Measurements from ENCODE around the gene ALKBH4. TPM values are rescaled to one million over a fixed set of nuclear protein-coding genes. Genes with fewer than 3 reads are reported as not detected.

ALKBH4 gene
- polyA plus RNA-seq, 1 donor (not counting 4 experiments of a cell fraction or from before 2014, with no cell fraction given): 3.1 TPM

DNA sequence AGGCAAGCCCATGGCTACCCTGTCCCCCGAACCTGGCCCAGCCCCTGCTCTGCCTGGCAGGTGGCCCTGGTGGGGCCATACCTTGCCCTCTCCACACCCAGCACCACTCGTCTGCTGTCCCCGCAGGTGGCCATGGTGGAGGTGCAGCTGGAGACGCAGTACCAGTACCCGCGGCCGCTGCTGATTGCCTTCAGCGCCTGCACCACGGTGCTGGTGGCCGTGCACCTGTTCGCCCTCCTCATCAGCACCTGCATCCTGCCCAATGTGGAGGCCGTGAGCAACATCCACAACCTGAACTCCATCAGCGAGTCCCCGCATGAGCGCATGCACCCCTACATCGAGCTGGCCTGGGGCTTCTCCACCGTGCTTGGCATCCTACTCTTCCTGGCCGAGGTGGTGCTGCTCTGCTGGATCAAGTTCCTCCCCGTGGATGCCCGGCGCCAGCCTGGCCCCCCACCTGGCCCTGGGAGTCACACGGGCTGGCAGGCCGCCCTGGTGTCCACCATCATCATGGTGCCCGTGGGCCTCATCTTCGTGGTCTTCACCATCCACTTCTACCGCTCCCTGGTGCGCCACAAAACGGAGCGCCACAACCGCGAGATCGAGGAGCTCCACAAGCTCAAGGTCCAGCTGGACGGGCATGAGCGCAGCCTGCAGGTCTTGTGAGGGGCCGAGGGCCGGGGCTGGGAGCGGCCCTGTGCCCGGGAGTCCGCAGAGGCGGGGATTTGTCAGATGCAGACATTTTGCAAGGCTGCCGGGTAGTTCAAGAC is 18.1 kb downstream of the ALKBH4 start:
- dilution Hi-C loops (cut with MboI; ENCODE audit: extremely low pct_ligation_motif_present, low sequenced_read_pairs): no loop called here
- Histone ChIP-seq H3K9me3 (ENCODE audit: control insufficient read depth, low read depth, low read length) (no peaks in the 10 kb centered on the region), H3K4me2 (ENCODE audit: control insufficient read depth, extremely low read depth, insufficient read depth, low read depth, low read length) (no peak overlapping the region), H3K27me3 (ENCODE audit: control insufficient read depth, extremely low read depth, insufficient read depth, low read length) (no peaks in the 10 kb centered on the region), H3K27ac (ENCODE audit: control insufficient read depth, insufficient read depth, low read length) (no peak overlapping the region), H3K79me2 (ENCODE audit: control insufficient read depth, insufficient read depth, low read length) (no peaks in the 10 kb centered on the region), H2AFZ (ENCODE audit: control insufficient read depth, low read length) (no peak overlapping the region), H4K20me1 (ENCODE audit: control insufficient read depth, extremely low read depth, insufficient read depth, low read length) (no peaks in the 10 kb centered on the region), H3K9me1 (ENCODE audit: control insufficient read depth, extremely low read depth, insufficient read depth, low read length) (no peaks in the 10 kb centered on the region), H3K9ac (ENCODE audit: control insufficient read depth, extremely low read depth, insufficient read depth, low read length) (no peak overlapping the region), H3K4me3 (ENCODE audit: control insufficient read depth in 2 of 3, extremely low read depth in 1 of 3, insufficient read depth in 2 of 3, low read depth in 1 of 3, low read length in 3 of 3) (no peak overlapping the region), H3K36me3 (ENCODE audit: control insufficient read depth in 2 of 2, extremely low read depth in 1 of 2, insufficient read depth in 2 of 2, low read length in 2 of 2) (no peaks in the 10 kb centered on the region), H3K4me1 (ENCODE audit: control insufficient read depth, extremely low read depth, insufficient read depth, low read length) (peaks cover 6% of the 10 kb centered on the region)
- no peak for DNase-seq (ENCODE audit: low read depth, low spot score)
- FAIRE-seq: no peak
- TF ChIP-seq EZH2 (IDR thresholded peaks at IDR 0.05; ENCODE audit: low read length): no peak
- TF ChIP-seq, protein P1, sequence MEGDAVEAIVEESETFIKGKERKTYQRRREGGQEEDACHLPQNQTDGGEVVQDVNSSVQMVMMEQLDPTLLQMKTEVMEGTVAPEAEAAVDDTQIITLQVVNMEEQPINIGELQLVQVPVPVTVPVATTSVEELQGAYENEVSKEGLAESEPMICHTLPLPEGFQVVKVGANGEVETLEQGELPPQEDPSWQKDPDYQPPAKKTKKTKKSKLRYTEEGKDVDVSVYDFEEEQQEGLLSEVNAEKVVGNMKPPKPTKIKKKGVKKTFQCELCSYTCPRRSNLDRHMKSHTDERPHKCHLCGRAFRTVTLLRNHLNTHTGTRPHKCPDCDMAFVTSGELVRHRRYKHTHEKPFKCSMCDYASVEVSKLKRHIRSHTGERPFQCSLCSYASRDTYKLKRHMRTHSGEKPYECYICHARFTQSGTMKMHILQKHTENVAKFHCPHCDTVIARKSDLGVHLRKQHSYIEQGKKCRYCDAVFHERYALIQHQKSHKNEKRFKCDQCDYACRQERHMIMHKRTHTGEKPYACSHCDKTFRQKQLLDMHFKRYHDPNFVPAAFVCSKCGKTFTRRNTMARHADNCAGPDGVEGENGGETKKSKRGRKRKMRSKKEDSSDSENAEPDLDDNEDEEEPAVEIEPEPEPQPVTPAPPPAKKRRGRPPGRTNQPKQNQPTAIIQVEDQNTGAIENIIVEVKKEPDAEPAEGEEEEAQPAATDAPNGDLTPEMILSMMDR (optimal IDR thresholded peaks at IDR 0.05 in 1 of 3, IDR thresholded peaks at IDR 0.05 in 1 of 3, conservative IDR thresholded peaks at IDR 0.05 in 1 of 3; ENCODE audit: extremely low read depth in 1 of 3, insufficient read depth in 2 of 3, low read length in 3 of 3): no peak

DNA sequence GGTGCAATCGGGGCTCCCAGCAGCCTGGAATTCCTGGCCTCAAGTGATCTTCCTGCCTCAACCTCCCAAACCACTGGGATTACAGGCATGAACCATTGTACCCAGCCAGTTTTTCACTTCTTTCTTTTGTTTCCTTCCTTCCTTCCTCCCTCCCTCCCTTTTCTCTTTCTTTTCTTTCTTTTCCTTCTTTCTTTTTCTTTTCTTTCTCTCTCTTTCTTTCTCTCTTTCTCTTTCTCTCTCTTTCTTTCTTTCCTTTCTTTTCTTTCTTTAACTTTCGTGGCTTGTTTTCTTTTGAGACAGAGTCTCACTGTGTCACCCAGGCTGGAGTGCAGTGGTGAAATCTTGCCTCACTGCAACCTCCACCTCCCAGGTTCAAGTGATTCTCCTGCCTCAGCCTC is 19.0 kb downstream of the ALKBH4 start:
- Histone ChIP-seq H3K27me3 (ENCODE audit: control insufficient read depth, extremely low read depth, insufficient read depth, low read length) (no peaks in the 10 kb centered on the region), H3K36me3 (ENCODE audit: control insufficient read depth in 2 of 2, extremely low read depth in 1 of 2, insufficient read depth in 2 of 2, low read length in 2 of 2) (no peaks in the 10 kb centered on the region), H3K4me3 (ENCODE audit: control insufficient read depth in 2 of 3, extremely low read depth in 1 of 3, insufficient read depth in 2 of 3, low read depth in 1 of 3, low read length in 3 of 3) (no peak overlapping the region), H3K4me1 (ENCODE audit: control insufficient read depth, extremely low read depth, insufficient read depth, low read length) (no peaks in the 10 kb centered on the region), H3K27ac (ENCODE audit: control insufficient read depth, insufficient read depth, low read length) (no peak overlapping the region), H4K20me1 (ENCODE audit: control insufficient read depth, extremely low read depth, insufficient read depth, low read length) (no peaks in the 10 kb centered on the region), H3K9me3 (ENCODE audit: control insufficient read depth, low read depth, low read length) (no peaks in the 10 kb centered on the region), H3K79me2 (ENCODE audit: control insufficient read depth, insufficient read depth, low read length) (no peaks in the 10 kb centered on the region), H3K9ac (ENCODE audit: control insufficient read depth, extremely low read depth, insufficient read depth, low read length) (no peak overlapping the region), H2AFZ (ENCODE audit: control insufficient read depth, low read length) (no peak overlapping the region), H3K9me1 (ENCODE audit: control insufficient read depth, extremely low read depth, insufficient read depth, low read length) (no peaks in the 10 kb centered on the region), H3K4me2 (ENCODE audit: control insufficient read depth, extremely low read depth, insufficient read depth, low read depth, low read length) (no peak overlapping the region)
- dilution Hi-C loops (cut with MboI; ENCODE audit: extremely low pct_ligation_motif_present, low sequenced_read_pairs): no loop called here
- DNase-seq (ENCODE audit: low read depth, low spot score) (no peak), FAIRE-seq (no peak)
- TF ChIP-seq, protein P1 (optimal IDR thresholded peaks at IDR 0.05 in 1 of 3, IDR thresholded peaks at IDR 0.05 in 1 of 3, conservative IDR thresholded peaks at IDR 0.05 in 1 of 3; ENCODE audit: extremely low read depth in 1 of 3, insufficient read depth in 2 of 3, low read length in 3 of 3): no peak
- TF ChIP-seq EZH2 (IDR thresholded peaks at IDR 0.05; ENCODE audit: low read length): no peak
